ENCODE data around the gene UBAP2.

UBAP2 gene

GRCh38 chr9:34048727-34049629 is at the start of gene UBAP2:
Gene UBAP2 (minus strand): TSS chr9:34048887. CDS start chr9:34017148, 31,739 bp downstream.
- DNase-seq (ENCODE audit: low read depth): peak; percentile 96

- no peak for DNase-seq (ENCODE audit: low read depth)
These were observed 49.6 kb upstream of the UBAP2 start for GRCh38 chr9:34098307-34098706.

GRCh38 chr9:34097865-34098264 is 49.2 kb upstream of the UBAP2 start:
- DNase-seq (ENCODE audit: low read depth): no peak

- DNase-seq (ENCODE audit: low read depth): no peak
These were observed 48.1 kb upstream of the UBAP2 start for GRCh38 chr9:34096751-34097150.

GRCh38 chr9:34093578-34093977 is 44.9 kb upstream of the UBAP2 start:
- no peak for DNase-seq (ENCODE audit: low read depth)

GRCh38 chr9:34089311-34089710 is 40.6 kb upstream of the UBAP2 start:
- no peak for DNase-seq (ENCODE audit: low read depth)

GRCh38 chr9:34087370-34087769 is 38.7 kb upstream of the UBAP2 start:
- DNase-seq (ENCODE audit: low read depth): no peak

GRCh38 chr9:34086864-34087263 is 38.2 kb upstream of the UBAP2 start:
- DNase-seq (ENCODE audit: low read depth): no peak

GRCh38 chr9:34085581-34086500 is 37.2 kb upstream of the UBAP2 start:
- DNase-seq (ENCODE audit: low read depth): no peak

GRCh38 chr9:34084562-34084961 is 35.9 kb upstream of the UBAP2 start:
- DNase-seq (ENCODE audit: low read depth): no peak

GRCh38 chr9:34079181-34079580 is 30.5 kb upstream of the UBAP2 start:
- DNase-seq (ENCODE audit: low read depth): no peak

- no peak for DNase-seq (ENCODE audit: low read depth)
These were observed 24.3 kb upstream of the UBAP2 start for GRCh38 chr9:34072868-34073590.

- DNase-seq (ENCODE audit: low read depth): no peak
These were observed 23.7 kb upstream of the UBAP2 start for GRCh38 chr9:34072410-34072809.

GRCh38 chr9:34070606-34071324 is 22.1 kb upstream of the UBAP2 start:
- no peak for DNase-seq (ENCODE audit: low read depth)

GRCh38 chr9:34069831-34070230 is 21.1 kb upstream of the UBAP2 start:
- no peak for DNase-seq (ENCODE audit: low read depth)

GRCh38 chr9:34065541-34065940 is 16.9 kb upstream of the UBAP2 start:
- no peak for DNase-seq (ENCODE audit: low read depth)

- no peak for DNase-seq (ENCODE audit: low read depth)
These were observed 11.3 kb upstream of the UBAP2 start for GRCh38 chr9:34059954-34060353.

- no peak for DNase-seq (ENCODE audit: low read depth)
These were observed 10.6 kb upstream of the UBAP2 start for GRCh38 chr9:34059281-34059680.

GRCh38 chr9:34049630-34050384 is 1.1 kb upstream of the UBAP2 start:
- DNase-seq (ENCODE audit: low read depth): no peak

GRCh38 chr9:34047864-34048726 is 592 bp downstream of the UBAP2 start:
- DNase-seq (ENCODE audit: low read depth): peak; percentile 9
